Activated naive CD8-positive, alpha-beta T cell treated with anti-CD3 and anti-CD28 coated beads, Interleukin-2, amount 10 ng/mL, durations not matched to agents 7 days and 5 days (primary cell): Measurements from ENCODE around the gene TCP11. TPM values are rescaled to one million over a fixed set of nuclear protein-coding genes. Genes with fewer than 3 reads are reported as not detected.

Source experiments
- ATAC-seq: fragments of 150-1000 bp; cut with Tn5 transposase; one replicate; pipeline ENCODE4 v1.10.0; 2021; ENCODE audit warnings: low read depth, moderate library complexity
- POLR2A ChIA-PET: fragments of 350-600 bp; sonication (Branson Sonifier 250); formaldehyde crosslinking; loops from one replicate; lab custom pipeline; 2021; ENCODE audit warnings: antibody characterized with exemption; lab: Charles Lee
- DNase-seq: peaks from one replicate; pipeline ENCODE4 v3.0.0; 2021
- H3K27ac Mint-ChIP-seq: one replicate; pipeline ENCODE4 v1.8.0; 2022; ENCODE audit warnings: mild to moderate bottlenecking, mixed read lengths
- H3K27me3 Mint-ChIP-seq: one replicate; pipeline ENCODE4 v1.8.0; 2022; ENCODE audit warnings: mild to moderate bottlenecking, moderate library complexity, mixed read lengths
- H3K36me3 Mint-ChIP-seq: one replicate; pipeline ENCODE4 v1.8.0; 2021; ENCODE audit warnings: mild to moderate bottlenecking, mixed read lengths
- H3K4me1 Mint-ChIP-seq: one replicate; pipeline ENCODE4 v1.8.0; 2021; ENCODE audit warnings: mixed read lengths
- H3K4me3 Mint-ChIP-seq: one replicate; pipeline ENCODE4 v1.8.0; 2022; ENCODE audit warnings: mild to moderate bottlenecking, moderate library complexity, mixed read lengths
- H3K9me3 Mint-ChIP-seq: one replicate; pipeline ENCODE4 v1.8.0; 2021; ENCODE audit warnings: mixed read lengths
- total RNA-seq, 2 experiments: library from RNA; stranded (reverse); gene quantifications; one replicate each; pipeline ENCODE4 v1.2.3, GENCODE V29; 2021

Gene TCP11
- total RNA-seq, 2 experiments from 2014 or later, result not detected

DNA sequence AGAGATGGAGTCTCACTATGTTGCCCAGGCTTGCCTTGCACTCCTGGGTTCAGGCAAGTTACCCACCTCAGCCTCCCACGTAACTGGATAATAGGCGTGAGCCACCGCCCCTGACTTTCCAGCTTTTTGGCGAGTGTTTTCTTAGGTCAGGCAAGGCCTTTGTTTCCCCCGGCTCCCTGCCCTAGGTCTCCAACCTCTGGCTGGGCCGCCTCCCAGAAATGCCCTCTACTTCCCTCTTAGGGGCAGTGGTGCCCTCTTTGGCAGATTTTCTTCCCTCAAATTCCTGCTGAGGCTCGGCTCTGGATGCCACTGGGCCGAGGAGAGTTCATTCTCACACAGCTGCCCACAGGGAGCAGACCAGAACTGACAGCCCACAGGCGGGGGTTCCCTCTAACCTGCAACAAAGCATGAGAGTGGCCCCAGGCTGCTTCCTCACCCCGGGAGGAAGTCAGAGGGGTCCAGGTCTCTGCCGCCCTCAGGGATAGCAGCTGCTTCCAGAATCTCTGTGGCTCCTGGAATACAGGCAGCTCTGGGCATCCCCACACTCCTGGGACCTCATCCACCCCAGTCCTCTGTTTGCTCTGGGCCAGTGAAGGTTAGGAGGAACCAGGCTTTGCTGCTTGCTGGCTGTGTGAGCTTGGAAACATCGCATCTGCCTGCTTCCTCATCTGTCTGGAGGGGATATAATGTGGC, 56.5 kb downstream of the TCP11 start:
- H3K4me3 Mint-ChIP-seq, result no peak overlapping the region
- ATAC-seq (no peak), DNase-seq (no peak)
- H3K4me1 Mint-ChIP-seq, result peaks cover 3% of the 10 kb centered on the region
- H3K9me3 Mint-ChIP-seq, result no peaks in the 10 kb centered on the region
- no peaks in the 10 kb centered on the region for H3K27me3 Mint-ChIP-seq
- no peaks in the 10 kb centered on the region for H3K36me3 Mint-ChIP-seq
- POLR2A ChIA-PET, result no interaction called here
- no peak overlapping the region for H3K27ac Mint-ChIP-seq

DNA sequence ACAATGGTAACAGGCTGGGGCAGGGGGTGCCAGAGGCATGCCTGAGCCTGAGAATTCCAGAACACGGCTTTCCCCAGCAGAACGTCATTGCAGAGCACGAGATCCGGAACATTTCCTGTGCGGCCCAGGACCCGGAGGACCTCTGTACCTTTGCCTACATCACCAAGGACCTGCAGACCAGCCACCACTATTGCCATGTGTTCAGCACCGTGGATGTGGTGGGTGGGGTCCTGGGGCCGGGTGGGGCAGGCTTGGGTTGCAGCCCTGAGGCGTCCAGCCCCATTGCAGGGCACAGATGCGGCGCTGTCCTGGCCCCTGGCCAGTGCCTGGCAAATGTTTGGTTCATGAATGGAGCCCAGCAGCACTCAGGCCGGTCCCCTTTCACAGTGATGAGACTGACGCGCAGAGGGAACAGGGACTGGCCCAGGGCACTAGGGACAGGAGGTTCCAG, 57.1 kb downstream of the TCP11 start:
- H3K36me3 Mint-ChIP-seq, result no peaks in the 10 kb centered on the region
- H3K4me3 Mint-ChIP-seq, result no peak overlapping the region
- POLR2A ChIA-PET, result no interaction called here
- H3K9me3 Mint-ChIP-seq, result no peaks in the 10 kb centered on the region
- H3K27me3 Mint-ChIP-seq, result no peaks in the 10 kb centered on the region
- H3K27ac Mint-ChIP-seq, result no peak overlapping the region
- ATAC-seq (no peak), DNase-seq (no peak)
- H3K4me1 Mint-ChIP-seq, result peaks cover 2% of the 10 kb centered on the region

DNA sequence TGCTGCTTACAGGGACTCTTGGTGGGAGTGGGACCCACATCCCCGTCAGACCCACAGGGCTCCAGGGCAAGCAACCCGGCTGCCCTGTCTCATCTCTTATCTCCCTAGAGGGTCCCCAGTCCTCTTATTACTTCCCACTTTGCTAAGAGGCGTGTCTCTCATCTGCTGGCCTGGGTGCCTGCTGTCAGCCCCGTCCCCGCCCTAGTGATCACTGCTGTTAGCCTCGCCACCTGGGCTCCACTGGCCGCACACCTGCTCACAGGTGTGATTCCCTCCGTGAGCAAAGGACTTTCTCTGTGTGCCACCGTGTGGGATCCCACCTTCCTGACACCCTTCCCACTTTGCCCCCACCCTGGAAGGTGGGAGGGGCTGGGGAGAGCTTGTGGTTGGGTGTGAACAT, 57.6 kb downstream of the TCP11 start:
- POLR2A ChIA-PET, result no interaction called here
- H3K36me3 Mint-ChIP-seq, result no peaks in the 10 kb centered on the region
- H3K27ac Mint-ChIP-seq, result no peak overlapping the region
- no peaks in the 10 kb centered on the region for H3K27me3 Mint-ChIP-seq
- no peaks in the 10 kb centered on the region for H3K9me3 Mint-ChIP-seq
- no peak for ATAC-seq
- no peak for DNase-seq
- H3K4me1 Mint-ChIP-seq, result peaks cover 2% of the 10 kb centered on the region
- no peak overlapping the region for H3K4me3 Mint-ChIP-seq

DNA sequence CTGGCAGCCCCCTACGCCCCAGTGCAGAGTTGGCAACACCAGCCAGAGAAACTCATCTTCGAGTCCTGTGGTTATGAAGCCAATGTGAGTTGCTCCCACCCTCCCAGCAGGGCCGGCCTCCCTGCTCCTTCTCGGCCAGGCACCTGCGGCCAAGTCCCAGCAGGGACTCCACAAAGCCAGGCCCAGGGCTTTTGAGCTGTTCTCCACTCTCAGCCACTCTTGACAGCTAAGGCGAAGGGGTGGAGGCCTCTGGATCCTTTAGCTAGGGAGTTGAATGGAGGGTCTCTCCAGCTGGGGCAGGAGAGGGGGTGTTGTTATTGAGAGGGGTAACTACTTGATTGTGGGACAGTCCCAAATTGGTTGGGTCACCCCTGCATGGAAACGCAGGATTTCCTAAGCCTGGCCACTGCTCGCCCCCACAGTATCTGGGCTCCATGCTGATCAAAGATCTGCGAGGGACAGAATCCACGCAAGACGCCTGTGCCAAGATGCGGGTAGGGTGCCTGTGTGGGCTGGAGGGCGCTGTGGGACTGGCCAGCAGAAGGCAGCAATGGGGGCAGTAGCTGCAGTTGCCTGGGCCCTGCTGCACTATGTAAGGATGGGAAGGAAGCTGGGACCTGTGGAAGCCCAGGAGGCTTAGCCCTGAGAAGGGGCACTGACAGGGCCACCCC, 58.3 kb downstream of the TCP11 start:
- Mint-ChIP-seq H3K4me1 (peaks cover 2% of the 10 kb centered on the region), H3K4me3 (no peak overlapping the region), H3K27me3 (no peaks in the 10 kb centered on the region), H3K36me3 (no peaks in the 10 kb centered on the region), H3K9me3 (no peaks in the 10 kb centered on the region), H3K27ac (no peak overlapping the region)
- DNase-seq (peak; percentile 15), ATAC-seq (no peak)
- POLR2A ChIA-PET, result no interaction called here

DNA sequence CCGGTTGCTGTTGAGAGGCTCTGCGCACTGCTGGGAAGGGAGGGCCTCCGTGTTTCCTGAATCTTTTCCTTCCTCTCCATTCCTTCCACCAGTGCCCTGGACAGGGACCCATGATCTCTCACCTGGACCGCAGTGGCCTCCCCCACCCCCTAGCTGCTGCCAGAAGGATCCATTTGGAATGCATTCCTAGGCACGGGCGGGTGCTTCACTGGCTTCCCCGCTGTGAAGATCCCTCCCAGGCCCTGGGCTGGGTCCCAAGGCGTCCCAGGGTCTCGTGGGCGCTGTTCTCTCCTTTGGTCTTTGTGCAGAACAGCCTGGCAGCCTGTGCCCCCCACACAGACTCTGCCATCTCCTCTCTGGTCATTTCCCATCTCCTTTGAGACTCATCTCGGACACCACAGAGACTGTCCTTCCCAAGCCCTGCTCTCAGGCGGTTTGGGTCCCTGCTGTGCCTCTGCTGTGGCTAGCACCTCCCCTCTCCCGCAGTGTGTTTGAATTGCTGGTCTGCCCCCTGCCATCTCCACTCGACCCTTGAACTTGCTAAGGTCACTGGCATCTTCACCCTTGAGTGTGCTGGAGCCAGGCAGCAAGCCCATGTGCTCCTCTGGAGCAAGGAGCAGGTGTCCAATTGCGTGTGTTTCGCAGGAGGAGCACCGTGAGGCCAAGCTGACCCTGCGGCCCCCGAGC, 59.0 kb downstream of the TCP11 start:
- ATAC-seq (no peak), DNase-seq (peak; percentile 17)
- Mint-ChIP-seq H3K36me3 (no peaks in the 10 kb centered on the region), H3K4me1 (peaks cover 2% of the 10 kb centered on the region), H3K27me3 (no peaks in the 10 kb centered on the region), H3K9me3 (no peaks in the 10 kb centered on the region), H3K4me3 (no peak overlapping the region), H3K27ac (no peak overlapping the region)
- POLR2A ChIA-PET, result no interaction called here

DNA sequence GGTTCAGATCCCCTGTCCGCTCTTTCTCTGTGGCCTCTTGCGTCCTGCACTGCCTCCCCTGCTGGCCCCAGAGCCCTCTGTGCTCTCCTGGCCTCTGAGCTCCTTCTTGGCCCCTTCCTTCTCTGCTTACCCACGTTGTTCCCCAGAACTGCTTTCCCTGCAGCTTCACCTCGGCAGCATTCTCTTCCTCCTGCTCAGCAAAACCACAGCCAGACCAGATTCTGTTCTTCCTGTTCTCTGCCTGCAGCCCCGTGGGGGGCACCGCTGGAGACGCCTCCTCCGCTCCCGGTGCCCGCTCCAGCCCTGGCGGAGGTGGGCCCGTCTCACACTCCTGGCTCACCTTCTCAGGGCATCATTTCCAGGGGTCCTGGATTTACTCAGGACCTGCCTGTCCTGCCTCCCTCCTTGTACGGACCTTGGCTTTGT, 59.7 kb downstream of the TCP11 start:
- Mint-ChIP-seq H3K4me3 (no peak overlapping the region), H3K27me3 (no peaks in the 10 kb centered on the region), H3K27ac (peak overlapping the region; percentile 6), H3K9me3 (no peaks in the 10 kb centered on the region), H3K36me3 (no peaks in the 10 kb centered on the region), H3K4me1 (peaks cover 2% of the 10 kb centered on the region)
- DNase-seq, result peak; percentile 19
- POLR2A ChIA-PET, result no interaction called here
- no peak for ATAC-seq

DNA sequence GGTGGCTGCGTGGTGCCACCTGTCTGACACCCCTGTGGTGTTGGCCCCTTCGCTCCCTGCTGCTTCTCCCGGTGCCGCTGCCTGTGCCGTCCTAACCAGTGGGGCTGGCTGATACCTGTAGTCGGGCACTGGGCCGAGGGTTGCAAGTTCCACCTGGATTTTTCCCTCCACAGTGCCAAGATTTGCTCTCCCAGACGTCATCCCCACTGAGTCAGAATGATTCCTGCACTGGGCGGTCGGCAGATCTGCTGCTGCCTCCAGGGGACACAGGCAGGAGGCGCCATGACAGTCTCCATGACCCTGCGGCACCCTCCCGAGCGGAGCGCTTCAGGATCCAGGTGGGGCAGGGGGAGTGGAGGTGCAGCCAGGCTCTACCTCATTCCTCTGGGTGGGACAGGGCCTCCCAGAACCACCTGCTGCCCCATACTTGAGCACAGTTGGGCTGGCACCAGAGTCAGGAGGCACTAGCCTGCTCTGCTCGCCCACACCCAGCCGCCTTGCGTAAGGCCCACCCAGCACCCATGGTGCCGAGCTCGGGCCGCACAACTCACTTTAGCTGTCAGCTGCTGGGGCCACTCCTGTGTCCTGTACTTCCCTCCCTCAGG, 60.2 kb downstream of the TCP11 start:
- DNase-seq (peak; percentile 17), ATAC-seq (no peak)
- POLR2A ChIA-PET, result no interaction called here
- no peak overlapping the region for H3K27ac Mint-ChIP-seq
- no peaks in the 10 kb centered on the region for H3K36me3 Mint-ChIP-seq
- no peak overlapping the region for H3K4me3 Mint-ChIP-seq
- H3K9me3 Mint-ChIP-seq, result no peaks in the 10 kb centered on the region
- H3K4me1 Mint-ChIP-seq, result peaks cover 2% of the 10 kb centered on the region
- no peaks in the 10 kb centered on the region for H3K27me3 Mint-ChIP-seq

DNA sequence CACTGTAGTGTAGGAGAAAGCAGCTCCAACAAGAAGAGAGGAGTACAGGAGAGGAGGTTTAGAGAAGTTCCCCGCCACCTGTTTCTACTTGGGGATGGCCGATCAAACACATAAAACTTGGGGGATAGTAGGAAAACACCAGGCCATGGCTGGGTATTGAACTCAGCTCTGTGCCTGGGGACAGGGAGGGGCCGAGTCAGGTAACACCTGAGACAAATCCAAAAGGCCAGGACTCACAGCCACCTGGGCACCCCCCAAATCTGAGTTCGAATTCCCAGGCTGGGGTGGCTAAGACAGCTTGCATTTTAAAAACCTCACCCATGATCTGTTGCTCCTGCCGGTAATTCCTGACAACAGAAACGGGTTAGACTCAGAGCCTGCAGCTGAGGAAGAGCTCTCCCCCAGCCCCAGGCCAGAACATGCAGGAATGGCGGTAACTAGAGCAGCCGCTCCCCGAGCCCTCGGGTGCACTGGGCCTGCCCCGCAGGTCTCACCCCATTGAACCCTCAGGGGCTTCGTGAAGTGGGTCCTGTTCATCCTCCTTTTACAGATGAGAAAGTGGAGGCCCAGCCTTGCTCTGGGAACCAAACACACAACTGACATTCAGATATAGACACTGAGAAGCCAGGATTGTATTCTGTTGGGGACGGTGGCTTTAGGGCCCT, 61.0 kb downstream of the TCP11 start:
- POLR2A ChIA-PET, result no interaction called here
- no peaks in the 10 kb centered on the region for H3K27me3 Mint-ChIP-seq
- peaks cover 2% of the 10 kb centered on the region for H3K4me1 Mint-ChIP-seq
- peak; percentile 17 for DNase-seq
- ATAC-seq, result no peak
- no peak overlapping the region for H3K27ac Mint-ChIP-seq
- no peaks in the 10 kb centered on the region for H3K9me3 Mint-ChIP-seq
- no peaks in the 10 kb centered on the region for H3K36me3 Mint-ChIP-seq
- no peak overlapping the region for H3K4me3 Mint-ChIP-seq

DNA sequence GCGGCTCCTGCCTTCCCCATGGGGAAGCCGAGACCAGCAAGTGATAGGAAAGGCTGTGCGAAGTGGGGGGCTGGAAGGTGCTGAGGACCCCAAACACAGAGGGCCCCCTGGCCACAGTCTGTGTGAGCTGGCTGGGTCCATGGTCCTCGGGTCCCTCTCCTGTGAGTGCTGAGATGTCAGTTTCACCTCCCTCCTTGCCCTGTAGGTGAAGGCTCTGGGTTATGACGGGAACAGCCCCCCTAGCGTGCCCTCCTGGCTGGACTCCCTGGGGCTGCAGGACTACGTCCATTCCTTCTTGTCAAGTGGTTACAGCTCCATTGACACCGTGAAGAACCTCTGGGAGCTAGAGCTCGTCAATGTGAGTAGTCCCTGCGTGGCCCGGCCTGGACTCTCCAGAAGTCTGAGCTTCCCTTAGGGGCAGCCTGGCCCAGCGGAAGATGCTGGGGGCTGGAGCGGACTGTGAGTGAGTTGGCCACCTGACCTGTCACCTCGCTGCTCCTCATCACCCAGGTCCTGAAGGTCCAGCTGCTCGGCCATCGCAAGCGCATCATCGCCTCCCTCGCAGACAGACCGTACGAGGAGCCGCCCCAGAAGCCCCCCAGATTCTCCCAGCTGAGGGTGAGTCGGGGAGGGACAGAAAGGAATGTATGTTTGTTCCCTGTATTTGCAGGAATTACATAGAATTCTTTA, 61.7 kb downstream of the TCP11 start:
- DNase-seq (peak; percentile 25), ATAC-seq (no peak)
- no peak overlapping the region for H3K27ac Mint-ChIP-seq
- peaks cover 2% of the 10 kb centered on the region for H3K4me1 Mint-ChIP-seq
- H3K27me3 Mint-ChIP-seq, result no peaks in the 10 kb centered on the region
- H3K36me3 Mint-ChIP-seq, result no peaks in the 10 kb centered on the region
- POLR2A ChIA-PET, result interaction anchor here (0.6 kb wide), 1 partner anchor 356 kb away, joined by 3 read pairs; no protein-coding TSS in a partner anchor
- H3K4me3 Mint-ChIP-seq, result no peak overlapping the region
- no peaks in the 10 kb centered on the region for H3K9me3 Mint-ChIP-seq

DNA sequence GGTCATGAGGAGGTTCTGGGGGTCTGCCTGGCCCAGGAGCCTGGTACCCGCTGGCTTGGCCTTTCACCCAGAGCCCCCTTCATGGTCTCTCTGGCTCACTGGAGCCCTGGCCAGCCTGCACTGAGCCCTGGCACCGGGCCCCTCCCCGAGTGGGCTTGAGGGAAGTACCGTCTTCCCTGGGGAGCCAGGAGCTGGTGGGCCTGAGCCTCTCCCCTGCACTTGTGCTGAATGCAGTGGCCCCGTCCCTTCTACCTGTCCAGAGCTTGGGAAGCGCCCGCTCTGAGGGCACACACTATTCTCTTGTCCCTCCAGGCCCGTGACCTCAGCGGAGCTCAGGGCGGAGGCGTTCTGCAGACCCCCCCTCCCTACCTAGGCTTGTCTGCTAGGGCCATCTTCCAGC, 62.2 kb downstream of the TCP11 start:
- Mint-ChIP-seq H3K36me3 (no peaks in the 10 kb centered on the region), H3K4me1 (peaks cover 2% of the 10 kb centered on the region), H3K27me3 (no peaks in the 10 kb centered on the region), H3K4me3 (no peak overlapping the region), H3K9me3 (no peaks in the 10 kb centered on the region), H3K27ac (no peak overlapping the region)
- POLR2A ChIA-PET, result interaction anchor here (0.6 kb wide), 1 partner anchor 356 kb away, joined by 3 read pairs; no protein-coding TSS in a partner anchor
- ATAC-seq (no peak), DNase-seq (peak; percentile 17)

DNA sequence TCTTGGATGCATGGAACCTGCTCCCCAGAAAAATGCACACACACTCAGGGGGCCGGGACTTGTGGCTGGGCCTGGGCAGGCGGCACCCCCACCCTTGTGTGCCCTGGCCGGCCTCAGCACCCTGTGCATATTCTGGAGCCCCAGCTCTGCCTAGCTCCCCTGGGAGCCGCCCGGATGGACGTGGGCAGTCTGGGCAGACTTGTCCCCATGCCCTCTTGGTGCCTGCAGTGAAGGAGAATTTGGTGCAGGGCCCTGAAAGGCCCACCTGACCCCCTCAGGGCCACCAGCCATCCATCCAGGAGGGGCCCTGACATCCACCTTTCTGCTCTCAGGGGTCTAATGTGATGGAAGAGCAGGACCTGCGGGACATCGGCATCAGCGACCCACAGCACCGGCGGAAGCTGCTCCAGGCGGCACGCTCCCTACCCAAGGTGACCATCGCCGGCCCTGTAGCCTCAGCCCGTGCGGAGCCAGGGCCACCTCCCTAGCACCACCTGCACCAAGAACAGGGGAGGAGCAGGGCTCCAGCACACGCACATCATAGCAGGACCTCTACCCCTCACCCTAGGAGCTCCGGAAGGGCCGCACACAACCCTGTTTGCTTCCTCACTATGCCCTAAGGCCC, 62.8 kb downstream of the TCP11 start:
- H3K4me3 Mint-ChIP-seq, result no peak overlapping the region
- peak; percentile 22 for DNase-seq
- H3K9me3 Mint-ChIP-seq, result no peaks in the 10 kb centered on the region
- H3K36me3 Mint-ChIP-seq, result no peaks in the 10 kb centered on the region
- ATAC-seq, result no peak
- H3K27ac Mint-ChIP-seq, result no peak overlapping the region
- peaks cover 2% of the 10 kb centered on the region for H3K4me1 Mint-ChIP-seq
- no peaks in the 10 kb centered on the region for H3K27me3 Mint-ChIP-seq
- POLR2A ChIA-PET, result no interaction called here

DNA sequence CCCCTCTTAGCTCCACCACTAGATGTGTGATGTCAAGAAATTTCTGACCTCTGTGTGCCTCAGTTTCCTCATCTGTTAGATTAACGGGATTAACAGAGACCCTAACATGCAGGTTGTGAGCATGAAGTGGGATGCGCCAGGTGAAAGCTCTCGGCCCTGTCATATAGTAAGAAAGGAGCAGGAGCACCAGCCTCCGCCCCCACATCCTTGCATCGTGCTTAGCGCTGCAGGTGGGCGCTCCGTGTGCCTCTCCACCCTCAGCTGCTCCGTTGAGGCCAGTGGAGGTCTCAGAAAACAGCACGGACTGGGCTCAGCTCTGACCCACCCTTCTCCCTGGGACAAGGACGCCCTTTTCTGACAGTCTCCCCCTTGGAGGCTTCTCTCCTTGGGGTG, 63.4 kb downstream of the TCP11 start:
- ATAC-seq (no peak), DNase-seq (peak; percentile 7)
- Mint-ChIP-seq H3K4me1 (peaks cover 2% of the 10 kb centered on the region), H3K27me3 (no peaks in the 10 kb centered on the region), H3K27ac (no peak overlapping the region), H3K4me3 (no peak overlapping the region), H3K36me3 (no peaks in the 10 kb centered on the region), H3K9me3 (no peaks in the 10 kb centered on the region)
- POLR2A ChIA-PET, result no interaction called here
